Pancreas (tissue), 10 donors: ENCODE data around the gene PRIMA1. TPM values are rescaled to one million over a fixed set of nuclear protein-coding genes. Genes with fewer than 3 reads are reported as not detected.

Experiments used
- ATAC-seq, 4 donors: fragments of 200-7000 bp; cut with Tn5 transposase; one replicate each; pipeline versions ENCODE4 v1.8.0 to v1.9.1; 2020; ENCODE audit warnings: mild to moderate bottlenecking in 4 of 4, moderate library complexity in 4 of 4
- DNase-seq, 6 donors: peaks; one replicate each; pipeline ENCODE4 v3.0.0-alpha.2; 2020
- FAIRE-seq: peaks from 2 replicates; lab custom pipeline; 2012; peaks lifted over from hg19 to GRCh38; lab: Jason Lieb, UNC
- H3K27ac ChIP-seq, 4 donors: fragments of 200-600 bp; sonication (generic); 1 replicate in 3 of 4; 2 replicates in 1 of 4; pipeline versions ENCODE4 v1.5.0 to v1.8.0; 2020
- H3K27me3 ChIP-seq, 4 donors: fragments of 200-600 bp; one replicate each; pipeline ENCODE4 v1.8.0; 2021
- H3K36me3 ChIP-seq, 3 donors: fragments of 200-600 bp; sonication (generic) in 1 of 3; one replicate each; pipeline versions ENCODE4 v1.5.0 to v1.8.0; 2020 to 2021
- H3K4me1 ChIP-seq, 3 donors: fragments of 200-600 bp; one replicate each; pipeline ENCODE4 v1.8.0; 2021
- H3K4me3 ChIP-seq, 4 donors: fragments of 200-600 bp; sonication (generic) in 2 of 4; one replicate each; pipeline versions ENCODE4 v1.5.0 to v1.8.0; 2020 to 2021
- H3K9me3 ChIP-seq, 4 donors: fragments of 200-600 bp; one replicate each; pipeline ENCODE4 v1.8.0; 2021
- WGBS, 2 donors: extraction: QIAGEN DNeasy Blood & Tissue Kit; methylation state at CpG; one replicate each; pipeline ENCODE4 v1.1.7; 2013; 5-methylcytosine and 5-hydroxymethylcytosine counted together
- intact Hi-C, 3 donors: fragments of 100-400 bp; cut with DNase I; formaldehyde crosslinking; loops; one replicate each; pipeline versions ENCODE4 v1.11.1 to v1.14.2; 2022
- polyA plus RNA-seq, 2 donors: library from polyadenylated mRNA; stranded (reverse); fragments of 200-250 nt; gene quantifications; one replicate each; pipeline ENCODE4 v1.2.3, GENCODE V29; 2013
- total RNA-seq, 6 donors: library from RNA; stranded (reverse); fragmentation: NEBNext Ultra II Directional in 4 of 6; extraction: Animal tissue kit (Norgen Biotek cat#: 25700) in 4 of 6; gene quantifications; one replicate each; pipeline versions ENCODE4 v1.2.1 to v1.2.4, GENCODE V29; 2021 to 2023
- TF ChIP-seq, protein P1 (sequence below), 4 donors: fragments of 200-600 bp; sonication (generic) in 3 of 4; IDR thresholded peaks; one replicate each; pipeline versions ENCODE4 v1.5.0 to v1.8.0; 2021; ENCODE audit warnings: antibody characterized with exemption in 4 of 4
- donor health status: healthy with polysubstance abuse.
- donor health status: DM: no; HTN: no; CAD: no; lungs with moderate emphysema.
- donor health status: DM: no; HTN: no; CAD: no.
- donor health status: control.
- donor health status: control.
- donor health status: Bipolar disorder and iron deficiency.
- donor health status: DM: yes; HTN: yes; CAD: no.
- donor health status: DM: no; HTN: no; CAD: no.
- donor health status: DM: no; HTN: no; CAD: no.
- donor health status: DM: yes; HTN: yes; CAD: no.

Gene PRIMA1
- total and polyA plus RNA-seq, 8 donors = 0.27 to 0.61 (median 0.33) TPM

DNA sequence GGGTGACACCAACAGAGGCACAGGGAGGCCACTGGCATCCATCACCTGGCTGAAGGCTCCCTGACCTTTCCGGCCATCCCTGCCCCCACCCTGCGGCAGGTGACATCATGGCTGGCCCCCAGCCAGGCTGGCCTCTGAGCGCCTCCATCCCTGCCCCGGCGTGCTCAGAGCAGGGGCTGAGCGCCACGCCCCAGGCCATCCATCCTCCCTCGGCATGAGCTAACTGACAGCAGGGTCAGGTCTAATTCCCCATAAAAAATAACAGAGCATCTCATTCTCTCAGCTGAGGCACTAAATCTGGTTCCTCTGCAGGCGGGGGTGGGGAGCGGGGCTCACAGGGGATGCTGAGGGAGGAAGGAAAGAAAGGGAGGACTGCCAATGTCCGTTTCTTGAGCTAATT lies 50.7 kb downstream of the PRIMA1 start:
- no peaks in the 10 kb centered on the region for H3K9me3 ChIP-seq
- no peaks in the 10 kb centered on the region for H3K36me3 ChIP-seq
- no peaks in the 10 kb centered on the region for H3K27me3 ChIP-seq
- 64 to 72% methylated on average over 11 of the region's 11 CpGs for WGBS, 2 donors
- no peaks in the 10 kb centered on the region for H3K4me1 ChIP-seq
- no peak overlapping the region for H3K4me3 ChIP-seq
- intact Hi-C loops = no loop called here
- H3K27ac ChIP-seq = no peak overlapping the region
- ATAC-seq = no peak
- DNase-seq = no peak
- TF ChIP-seq, protein P1, sequence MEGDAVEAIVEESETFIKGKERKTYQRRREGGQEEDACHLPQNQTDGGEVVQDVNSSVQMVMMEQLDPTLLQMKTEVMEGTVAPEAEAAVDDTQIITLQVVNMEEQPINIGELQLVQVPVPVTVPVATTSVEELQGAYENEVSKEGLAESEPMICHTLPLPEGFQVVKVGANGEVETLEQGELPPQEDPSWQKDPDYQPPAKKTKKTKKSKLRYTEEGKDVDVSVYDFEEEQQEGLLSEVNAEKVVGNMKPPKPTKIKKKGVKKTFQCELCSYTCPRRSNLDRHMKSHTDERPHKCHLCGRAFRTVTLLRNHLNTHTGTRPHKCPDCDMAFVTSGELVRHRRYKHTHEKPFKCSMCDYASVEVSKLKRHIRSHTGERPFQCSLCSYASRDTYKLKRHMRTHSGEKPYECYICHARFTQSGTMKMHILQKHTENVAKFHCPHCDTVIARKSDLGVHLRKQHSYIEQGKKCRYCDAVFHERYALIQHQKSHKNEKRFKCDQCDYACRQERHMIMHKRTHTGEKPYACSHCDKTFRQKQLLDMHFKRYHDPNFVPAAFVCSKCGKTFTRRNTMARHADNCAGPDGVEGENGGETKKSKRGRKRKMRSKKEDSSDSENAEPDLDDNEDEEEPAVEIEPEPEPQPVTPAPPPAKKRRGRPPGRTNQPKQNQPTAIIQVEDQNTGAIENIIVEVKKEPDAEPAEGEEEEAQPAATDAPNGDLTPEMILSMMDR (IDR thresholded peaks at IDR 0.05) = no peak
- no peak for FAIRE-seq

DNA sequence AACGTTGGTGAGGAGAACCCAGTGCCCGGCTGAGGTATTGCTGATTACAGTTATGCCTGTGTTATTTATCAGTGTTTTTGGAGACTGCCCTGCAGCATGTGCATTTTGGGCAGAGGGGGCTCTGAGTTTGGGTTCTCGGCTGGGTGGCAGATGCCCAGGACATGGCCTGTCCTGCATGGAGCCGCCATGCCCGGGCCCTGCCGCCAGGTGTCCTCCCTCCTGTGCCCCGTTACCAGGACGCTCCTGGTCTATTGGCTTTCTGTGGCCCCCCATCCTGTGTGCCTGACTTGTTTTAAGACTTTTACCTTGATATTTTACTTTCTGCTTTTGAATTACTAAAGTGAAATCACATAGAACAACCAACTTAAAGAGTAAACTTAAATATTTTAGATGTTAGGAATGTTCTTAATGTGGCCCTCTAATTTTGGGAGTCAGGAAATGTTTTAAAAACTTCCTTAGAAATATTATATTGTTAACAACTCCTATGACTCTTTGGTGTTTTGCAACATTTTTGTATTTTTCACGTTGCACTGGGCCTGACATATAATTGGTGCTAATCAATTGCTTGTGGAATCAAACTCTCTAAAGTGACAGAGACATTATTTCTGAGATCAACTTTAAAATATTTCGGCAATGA lies 51.8 kb downstream of the PRIMA1 start:
- intact Hi-C loops = no loop called here
- ATAC-seq = peak in 2 of 4 donors; percentile 47 to 50
- H3K9me3 ChIP-seq = no peaks in the 10 kb centered on the region
- H3K27ac ChIP-seq = no peak overlapping the region
- H3K27me3 ChIP-seq = no peaks in the 10 kb centered on the region
- no peaks in the 10 kb centered on the region for H3K4me1 ChIP-seq
- no peaks in the 10 kb centered on the region for H3K36me3 ChIP-seq
- 57 to 66% methylated on average over 10 of the region's 10 CpGs for WGBS, 2 donors
- TF ChIP-seq, protein P1 (IDR thresholded peaks at IDR 0.05) = peak in 1 of 4 donors; percentile 22
- no peak for DNase-seq
- FAIRE-seq = no peak
- no peak overlapping the region for H3K4me3 ChIP-seq

DNA sequence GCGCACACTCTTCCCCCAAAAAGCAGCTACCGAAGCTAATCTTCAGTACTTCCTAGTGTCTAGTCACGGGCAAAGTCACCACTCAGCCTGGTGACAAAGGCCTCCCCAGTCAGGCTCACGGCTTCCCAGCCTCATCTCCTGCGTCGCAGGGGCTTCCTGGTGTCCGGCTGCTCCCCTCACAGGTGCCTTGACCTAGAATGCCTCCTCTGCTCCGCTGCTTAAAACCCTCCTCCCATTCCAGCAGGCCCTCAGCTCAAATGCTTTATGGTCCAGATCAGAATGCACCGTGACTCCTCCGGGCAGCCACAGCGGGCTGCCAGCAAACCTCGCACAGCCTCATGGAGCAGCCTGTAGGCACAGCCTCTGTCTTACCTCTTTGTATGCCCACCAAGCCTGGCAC lies 53.1 kb downstream of the PRIMA1 start:
- Histone ChIP-seq H3K4me1 (no peaks in the 10 kb centered on the region), H3K36me3 (no peaks in the 10 kb centered on the region), H3K4me3 (no peak overlapping the region), H3K27ac (no peak overlapping the region), H3K27me3 (no peaks in the 10 kb centered on the region), H3K9me3 (no peaks in the 10 kb centered on the region)
- TF ChIP-seq, protein P1 (IDR thresholded peaks at IDR 0.05) = no peak
- intact Hi-C loops = no loop called here
- no peak for FAIRE-seq
- DNase-seq = no peak
- 74 to 82% methylated on average over 12 of the region's 12 CpGs for WGBS, 2 donors
- no peak for ATAC-seq

DNA sequence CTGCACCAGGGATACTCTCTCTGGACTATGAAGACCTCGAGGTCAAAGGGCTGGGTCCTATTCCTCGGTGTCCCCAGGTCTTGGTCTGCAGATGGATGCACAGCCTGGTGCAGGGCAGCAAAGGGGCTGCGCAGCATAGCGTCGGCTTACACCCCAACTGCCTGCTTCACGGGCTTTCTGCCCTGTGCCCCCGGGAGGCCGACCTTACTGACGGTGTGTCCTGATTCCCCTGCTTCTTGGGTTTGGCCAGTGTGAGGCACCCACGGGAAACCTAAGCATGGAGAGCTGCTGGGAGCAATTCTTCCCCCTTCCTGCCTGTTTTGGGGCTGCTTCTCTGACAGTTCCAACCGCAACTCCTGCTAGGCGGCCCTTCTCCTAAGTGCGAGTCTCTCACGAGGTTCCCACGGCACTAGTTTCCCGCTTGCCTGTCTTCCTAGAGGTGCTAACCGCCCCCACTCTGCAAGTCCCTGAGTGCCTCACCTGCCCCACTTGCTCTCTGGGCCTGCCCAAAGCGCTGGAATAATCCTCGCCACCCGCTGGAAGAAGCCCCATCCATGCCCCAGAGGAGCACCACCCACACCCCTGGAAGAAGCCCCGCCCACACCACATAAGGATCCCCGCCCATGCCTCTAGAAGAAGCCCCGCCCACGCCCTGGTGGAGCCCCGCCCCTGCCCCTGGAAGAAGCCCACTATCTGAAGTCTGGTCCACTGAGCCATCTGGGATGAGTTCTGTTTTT lies 54.0 kb downstream of the PRIMA1 start:
- Histone ChIP-seq H3K4me1 (no peaks in the 10 kb centered on the region), H3K9me3 (no peaks in the 10 kb centered on the region), H3K27ac (no peak overlapping the region), H3K27me3 (no peaks in the 10 kb centered on the region), H3K36me3 (no peaks in the 10 kb centered on the region), H3K4me3 (no peak overlapping the region)
- intact Hi-C loops = no loop called here
- ATAC-seq = no peak
- FAIRE-seq = no peak
- 74 to 82% methylated on average over 25 of the region's 25 CpGs for WGBS, 2 donors
- TF ChIP-seq, protein P1 (IDR thresholded peaks at IDR 0.05) = no peak
- DNase-seq = peak in 1 of 6 donors; percentile 50

DNA sequence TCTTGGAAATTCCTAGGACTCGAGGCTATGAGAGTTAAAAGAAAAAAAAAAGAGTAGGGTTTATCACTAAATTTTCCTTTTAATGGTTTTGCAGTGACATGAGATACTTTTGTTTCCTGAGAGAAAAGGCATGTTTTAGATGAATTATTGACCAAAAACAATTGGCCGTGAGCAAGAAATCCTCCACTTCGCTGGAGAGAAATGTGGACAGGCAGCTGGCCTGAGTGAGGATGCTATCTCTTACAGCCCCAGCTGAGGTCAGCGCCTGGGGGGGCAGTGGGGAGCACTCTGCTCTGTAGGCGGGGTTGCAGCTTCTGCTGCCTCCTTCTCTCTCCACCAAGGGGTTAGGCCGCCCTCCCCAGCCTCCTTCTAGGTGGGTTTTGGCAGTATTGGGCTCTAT lies 54.7 kb downstream of the PRIMA1 start:
- no peaks in the 10 kb centered on the region for H3K27me3 ChIP-seq
- no peaks in the 10 kb centered on the region for H3K4me1 ChIP-seq
- FAIRE-seq = no peak
- DNase-seq = peak in 1 of 6 donors; percentile 28
- no peak overlapping the region for H3K4me3 ChIP-seq
- WGBS, 2 donors = 49 to 60% methylated on average over 6 of the region's 6 CpGs
- H3K27ac ChIP-seq = no peak overlapping the region
- H3K9me3 ChIP-seq = no peaks in the 10 kb centered on the region
- TF ChIP-seq, protein P1 (IDR thresholded peaks at IDR 0.05) = no peak
- intact Hi-C loops = no loop called here
- ATAC-seq = no peak
- H3K36me3 ChIP-seq = no peaks in the 10 kb centered on the region
